HEK293T (cell line): ENCODE results near the gene ESPN.

Experiments
- ARNT ChIP-seq: fragments of 450-650 bp; IDR thresholded peaks from 2 replicates; pipeline ENCODE4 v1.6.1; 2017; ENCODE audit warnings: mild to moderate bottlenecking
- BHLHE40 ChIP-seq: fragments of 450-650 bp; IDR thresholded peaks from 2 replicates; pipeline ENCODE4 v1.6.1; 2016; ENCODE audit warnings: mild to moderate bottlenecking, moderate library complexity, borderline replicate concordance
- ELF4 ChIP-seq: fragments of 450-650 bp; IDR thresholded peaks from 2 replicates; pipeline ENCODE4 v1.6.1; 2017; ENCODE audit warnings: antibody characterized with exemption
- FOXK2 ChIP-seq: fragments of 450-650 bp; IDR thresholded peaks from 2 replicates; pipeline ENCODE4 v1.6.1; 2016; ENCODE audit warnings: mild to moderate bottlenecking
- FOXM1 ChIP-seq: fragments of 450-650 bp; IDR thresholded peaks from 2 replicates; pipeline ENCODE4 v1.6.1; 2017; ENCODE audit warnings: mild to moderate bottlenecking, borderline replicate concordance
- L3MBTL2 ChIP-seq: fragments of 450-650 bp; conservative IDR thresholded peaks from 2 replicates; pipeline ENCODE4 v1.6.1; 2016; ENCODE audit warnings: mild to moderate bottlenecking
- PKNOX1 ChIP-seq: fragments of 450-650 bp; IDR thresholded peaks from 2 replicates; pipeline ENCODE4 v1.6.1; 2016
- SP1 ChIP-seq: fragments of 450-650 bp; IDR thresholded peaks from 2 replicates; pipeline ENCODE4 v1.6.1; 2017
- SUZ12 ChIP-seq: fragments of 450-650 bp; IDR thresholded peaks from 2 replicates; pipeline ENCODE4 v1.6.1; 2016; ENCODE audit warnings: mild to moderate bottlenecking
- ZNF384 ChIP-seq: fragments of 450-650 bp; IDR thresholded peaks from 2 replicates; pipeline ENCODE4 v1.6.1; 2016

GRCh38 chr1:6473974-6474814 is 49.6 kb downstream of the ESPN start:
- TF ChIP-seq ELF4 (no peak), PKNOX1 (no peak), SUZ12 (no peak), L3MBTL2 (no peak), FOXK2 (no peak), ARNT (no peak), ZNF384 (no peak), SP1 (no peak), BHLHE40 (no peak), FOXM1 (no peak)
